Measurements from ENCODE around the gene ARHGAP10.

ARHGAP10 gene

GRCh38 chr4:147913137-147913536, 181.2 kb downstream of the ARHGAP10 start:
- no peak for DNase-seq

GRCh38 chr4:147916351-147916750, 184.5 kb downstream of the ARHGAP10 start:
- DNase-seq, result no peak

GRCh38 chr4:147923381-147923780, 191.5 kb downstream of the ARHGAP10 start:
- DNase-seq, result no peak

GRCh38 chr4:147923854-147924253, 192.0 kb downstream of the ARHGAP10 start:
- no peak for DNase-seq

GRCh38 chr4:147924604-147925412, 192.9 kb downstream of the ARHGAP10 start:
- peak in 2 of 3 experiments; percentile 29 to 72 for DNase-seq

GRCh38 chr4:147927377-147928137, 195.7 kb downstream of the ARHGAP10 start:
- DNase-seq, result peak in 1 of 3 experiments; percentile 7

- DNase-seq, result peak in 1 of 3 experiments; percentile 18
These were observed 196.5 kb downstream of the ARHGAP10 start for GRCh38 chr4:147928400-147928799.

GRCh38 chr4:147929746-147930145, 197.9 kb downstream of the ARHGAP10 start:
- DNase-seq, result no peak

GRCh38 chr4:147933316-147933715, 201.4 kb downstream of the ARHGAP10 start:
- no peak for DNase-seq

GRCh38 chr4:147933779-147934178, 201.9 kb downstream of the ARHGAP10 start:
- no peak for DNase-seq

- DNase-seq, result no peak
These were observed 206.6 kb downstream of the ARHGAP10 start for GRCh38 chr4:147938496-147938895.

GRCh38 chr4:147940171-147940570, 208.3 kb downstream of the ARHGAP10 start:
- peak in 1 of 3 experiments; percentile 7 for DNase-seq

GRCh38 chr4:147941373-147941772, 209.5 kb downstream of the ARHGAP10 start:
- no peak for DNase-seq

GRCh38 chr4:147942729-147943128, 210.8 kb downstream of the ARHGAP10 start:
- DNase-seq, result no peak

GRCh38 chr4:147943159-147943638, 211.3 kb downstream of the ARHGAP10 start:
- DNase-seq, result no peak

GRCh38 chr4:147944249-147944648, 212.4 kb downstream of the ARHGAP10 start:
- DNase-seq, result no peak

GRCh38 chr4:147944670-147945260, 212.9 kb downstream of the ARHGAP10 start:
- no peak for DNase-seq

- no peak for DNase-seq
These were observed 216.4 kb downstream of the ARHGAP10 start for GRCh38 chr4:147948336-147948735.

GRCh38 chr4:147950261-147950660, 218.4 kb downstream of the ARHGAP10 start:
- DNase-seq, result no peak

- no peak for DNase-seq
These were observed 219.0 kb downstream of the ARHGAP10 start for GRCh38 chr4:147950841-147951240.

- no peak for DNase-seq
These were observed 223.0 kb downstream of the ARHGAP10 start for GRCh38 chr4:147954850-147955249.

- DNase-seq, result no peak
These were observed 224.1 kb downstream of the ARHGAP10 start for GRCh38 chr4:147955827-147956558.

GRCh38 chr4:147957446-147957845, 225.6 kb downstream of the ARHGAP10 start:
- no peak for DNase-seq
